NOMO-1 treated with DMSO at 0.1 percent for 48 hours (cell line): Measurements from ENCODE around the gene NUDT16L1.

ENCODE experiments used
- DNase-seq: peaks from one replicate; lab custom pipeline; 2025; ENCODE audit not compliant: unreplicated experiment; lab: John Stamatoyannopoulos, UW

NUDT16L1 gene

DNA sequence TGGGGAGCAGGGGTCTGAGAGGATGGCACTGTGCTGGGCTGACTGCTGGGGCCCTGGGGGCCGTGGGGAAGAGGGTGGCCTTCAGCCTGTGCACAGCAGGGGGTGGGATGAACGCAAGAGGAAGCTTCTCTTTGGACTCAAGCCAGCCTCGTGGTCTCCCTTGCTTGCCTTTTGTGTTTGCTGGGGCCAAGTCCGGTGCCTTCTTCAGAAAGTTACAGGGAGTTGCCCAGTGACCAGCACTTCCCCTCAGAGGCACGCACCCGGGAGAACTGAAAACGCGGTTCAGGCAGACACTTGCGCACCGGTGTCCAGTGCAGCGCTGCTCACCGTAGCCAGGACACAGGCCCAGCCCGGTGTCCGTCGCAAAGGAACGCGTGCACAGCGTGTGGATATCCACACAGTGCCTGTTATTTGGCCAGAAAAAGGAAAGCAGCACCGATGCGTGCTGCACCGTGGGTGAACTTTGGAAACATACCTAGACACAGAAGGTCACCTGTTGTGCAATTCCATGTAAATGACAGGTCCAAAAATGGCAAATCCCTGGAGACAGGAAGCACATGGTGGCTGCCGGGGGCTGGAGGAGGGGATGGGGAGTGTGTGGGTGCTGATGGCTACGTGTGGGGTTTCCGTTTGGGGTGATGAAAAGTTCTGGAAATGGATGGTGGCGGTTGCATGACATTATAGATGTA, 29.4 kb upstream of the NUDT16L1 start:
- peak; percentile 89 for DNase-seq

DNA sequence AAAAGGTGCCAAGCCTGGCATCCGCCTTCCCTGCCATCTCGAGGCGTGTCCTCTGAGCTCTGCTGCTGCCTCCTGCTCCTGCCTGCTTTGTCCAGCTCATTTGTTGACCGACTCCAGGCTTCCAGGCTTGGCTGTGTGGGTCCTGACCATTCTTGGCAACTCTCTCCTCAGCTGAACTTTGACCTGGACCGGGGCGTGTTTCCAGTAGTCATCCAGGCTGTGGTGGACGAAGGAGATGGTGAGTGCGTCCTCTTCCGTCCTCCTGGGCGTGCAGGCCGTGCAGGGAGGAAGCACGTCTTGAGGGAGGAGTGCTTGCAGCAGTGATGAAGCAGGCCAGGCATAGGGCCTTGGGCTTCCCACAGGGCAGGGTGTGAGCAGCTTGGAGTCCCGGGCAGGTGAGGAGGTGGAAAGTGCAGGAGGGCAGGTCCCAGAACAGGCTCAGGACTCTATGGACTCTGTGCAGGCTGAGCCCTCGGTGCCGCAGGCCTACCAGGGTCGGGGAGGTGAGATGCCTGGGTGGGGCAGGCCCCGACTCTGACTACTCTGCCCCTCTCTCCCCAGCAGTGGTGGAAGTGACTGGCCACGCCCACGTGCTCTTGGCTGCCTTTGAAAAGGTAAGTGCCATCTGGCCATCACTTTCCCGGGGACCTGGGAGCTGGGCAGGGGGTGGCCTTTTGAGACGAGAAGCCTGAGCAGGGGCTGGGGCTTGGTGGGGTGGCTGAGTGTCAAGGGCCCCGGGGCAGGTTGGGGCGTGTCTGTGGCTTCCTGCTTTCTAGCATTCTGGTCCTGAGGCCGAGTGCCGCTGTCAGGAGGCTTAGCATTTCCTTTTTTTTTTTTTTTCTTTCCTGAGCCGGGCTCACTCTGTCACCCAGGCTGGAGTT, 28.6 kb upstream of the NUDT16L1 start:
- peak; percentile 74 for DNase-seq

DNA sequence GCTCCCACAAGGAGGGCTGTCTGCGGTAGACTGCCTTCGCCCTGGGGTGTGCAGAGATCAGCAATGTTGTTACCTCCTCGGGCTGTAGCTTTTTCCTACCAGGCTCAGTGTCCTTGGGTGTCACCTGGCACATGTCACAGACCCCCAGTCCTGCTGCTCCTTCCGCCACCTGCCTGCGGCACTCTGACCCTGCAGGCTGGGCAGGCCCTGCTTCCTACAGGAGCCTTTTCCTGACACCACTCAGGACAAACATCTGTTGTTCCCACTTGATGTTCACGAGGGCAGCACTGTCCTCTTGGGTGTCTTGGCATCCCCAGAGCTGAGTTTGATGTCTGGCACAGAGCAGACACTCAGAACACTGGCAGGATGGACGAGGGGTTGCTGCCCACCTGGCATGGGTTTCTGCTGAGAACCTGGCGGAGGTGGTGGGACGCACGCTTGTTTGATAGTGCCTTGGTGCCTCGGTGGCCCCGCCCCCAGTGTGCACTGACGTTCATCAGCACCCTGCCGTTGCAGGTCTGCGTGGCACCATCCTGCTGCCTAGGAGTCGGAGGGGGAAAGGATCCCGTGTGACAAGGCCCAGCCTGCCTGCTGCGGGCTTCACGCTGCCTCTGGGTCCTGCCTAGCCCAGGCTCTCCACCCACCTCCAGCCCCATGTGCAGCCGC, 26.7 kb upstream of the NUDT16L1 start:
- no peak for DNase-seq

DNA sequence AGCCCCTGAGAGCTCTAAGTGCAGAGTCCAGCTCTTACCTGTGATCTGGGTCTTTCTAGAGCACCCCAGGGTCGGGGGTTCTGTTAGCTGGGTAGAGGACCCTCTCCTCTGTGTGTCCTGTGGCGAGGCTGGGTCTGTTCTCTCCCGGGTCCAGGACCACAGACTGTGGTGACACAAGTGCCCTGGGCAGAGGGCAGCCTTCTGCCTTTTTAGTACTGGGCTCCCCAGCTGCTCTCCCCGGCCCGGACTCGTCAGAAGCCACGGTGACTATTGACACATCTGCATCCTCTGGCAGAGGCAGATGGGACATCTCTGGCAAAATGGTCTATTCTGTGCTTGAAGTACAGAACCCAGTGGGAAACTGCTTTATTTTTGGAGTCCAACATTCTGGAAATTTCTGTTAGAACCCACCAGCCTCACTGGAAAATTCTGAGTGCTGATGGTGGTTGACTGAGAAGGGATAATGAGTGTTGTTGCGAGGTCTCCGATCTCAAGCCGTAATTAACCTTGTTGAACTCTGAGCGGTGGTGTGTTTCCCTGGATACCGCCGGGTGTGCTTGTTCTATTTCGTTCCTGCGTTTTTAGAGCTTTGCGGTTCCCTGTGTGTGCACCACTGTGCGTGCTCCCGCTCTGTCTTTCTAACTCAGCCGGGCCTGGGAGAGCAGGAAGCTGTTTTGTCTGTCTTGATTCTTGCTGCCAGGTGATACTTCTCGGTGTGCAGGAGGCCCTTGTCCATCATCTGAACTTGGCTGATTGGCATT, 26.0 kb upstream of the NUDT16L1 start:
- no peak for DNase-seq

DNA sequence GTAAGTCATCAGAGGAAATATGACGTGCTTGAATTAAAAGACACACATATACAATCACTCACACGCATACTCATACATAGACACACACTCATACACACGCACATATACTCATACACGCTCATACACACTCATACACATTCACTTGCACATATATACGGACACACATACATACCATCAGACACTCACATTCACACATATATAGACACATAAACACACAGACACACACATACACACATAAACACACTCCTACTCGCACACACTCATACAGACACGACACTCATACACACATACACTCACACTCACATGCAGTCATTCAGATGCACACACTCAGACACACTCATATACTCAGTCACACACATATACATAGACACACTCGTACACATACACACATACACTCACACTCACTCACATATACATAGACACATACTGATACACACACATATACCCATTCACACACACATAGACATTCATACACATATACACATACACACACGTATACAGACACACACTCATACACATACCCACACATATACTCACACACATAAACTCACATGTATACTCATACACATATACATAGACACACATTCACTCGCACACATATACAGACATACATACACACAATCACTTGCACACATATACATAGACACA, 24.9 kb upstream of the NUDT16L1 start:
- no peak for DNase-seq

DNA sequence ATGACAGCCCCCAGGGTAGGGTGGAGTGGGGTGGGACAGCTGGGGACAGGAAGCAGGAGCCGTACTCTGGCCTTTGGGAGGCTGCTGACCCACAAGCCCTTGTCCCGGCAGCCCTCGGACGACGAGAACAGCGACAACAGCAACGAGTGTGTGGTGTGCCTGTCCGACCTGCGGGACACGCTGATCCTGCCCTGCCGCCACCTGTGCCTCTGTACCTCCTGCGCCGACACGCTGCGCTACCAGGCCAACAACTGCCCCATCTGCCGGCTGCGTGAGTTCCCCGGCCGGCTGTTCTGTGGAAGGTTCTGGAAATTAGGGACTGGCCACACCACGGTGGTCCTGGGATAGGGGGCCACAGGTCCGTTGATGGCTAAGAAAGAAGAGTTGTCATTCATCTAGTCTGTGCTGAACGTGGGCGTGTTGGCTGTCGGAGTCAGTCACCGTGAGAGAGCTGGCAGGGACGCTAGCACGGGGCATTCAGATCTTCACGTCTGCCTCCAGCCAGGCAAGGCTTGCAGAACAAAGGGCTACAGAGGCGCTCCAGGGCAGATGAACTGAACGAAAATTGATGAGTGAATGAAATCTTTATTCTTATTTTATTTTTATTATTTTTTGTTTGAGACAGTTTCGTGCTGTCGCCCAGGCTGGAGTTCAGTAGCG, 19.8 kb upstream of the NUDT16L1 start:
- no peak for DNase-seq

DNA sequence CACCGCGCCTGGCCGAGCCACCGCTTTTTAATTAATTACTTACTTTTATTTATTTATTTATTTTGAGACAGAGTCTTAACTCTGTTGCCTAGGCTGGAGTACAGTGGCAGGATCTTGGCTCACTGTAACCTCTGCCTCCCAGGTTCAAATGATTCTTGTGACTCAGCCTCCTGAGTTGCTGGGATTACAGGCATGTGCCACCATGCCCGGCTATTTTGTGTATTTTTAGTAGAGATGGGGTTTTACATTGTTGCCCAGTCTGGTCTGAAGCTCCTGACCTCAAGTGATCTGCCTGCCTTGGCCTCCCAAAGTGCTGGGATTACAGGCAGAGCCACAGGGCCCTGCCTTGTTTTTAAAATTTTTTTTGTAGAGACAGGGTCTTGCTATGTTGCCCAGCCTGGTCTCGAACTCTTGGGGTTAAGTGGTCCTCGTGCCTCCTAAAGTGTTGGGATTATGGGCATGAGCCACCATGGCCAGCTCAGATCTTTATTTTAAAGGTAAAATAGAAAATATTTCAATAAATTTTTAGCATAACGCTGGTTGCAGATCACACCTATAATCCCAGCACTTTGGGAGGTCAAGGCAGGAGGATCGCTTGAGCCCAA, 18.3 kb upstream of the NUDT16L1 start:
- DNase-seq = no peak

DNA sequence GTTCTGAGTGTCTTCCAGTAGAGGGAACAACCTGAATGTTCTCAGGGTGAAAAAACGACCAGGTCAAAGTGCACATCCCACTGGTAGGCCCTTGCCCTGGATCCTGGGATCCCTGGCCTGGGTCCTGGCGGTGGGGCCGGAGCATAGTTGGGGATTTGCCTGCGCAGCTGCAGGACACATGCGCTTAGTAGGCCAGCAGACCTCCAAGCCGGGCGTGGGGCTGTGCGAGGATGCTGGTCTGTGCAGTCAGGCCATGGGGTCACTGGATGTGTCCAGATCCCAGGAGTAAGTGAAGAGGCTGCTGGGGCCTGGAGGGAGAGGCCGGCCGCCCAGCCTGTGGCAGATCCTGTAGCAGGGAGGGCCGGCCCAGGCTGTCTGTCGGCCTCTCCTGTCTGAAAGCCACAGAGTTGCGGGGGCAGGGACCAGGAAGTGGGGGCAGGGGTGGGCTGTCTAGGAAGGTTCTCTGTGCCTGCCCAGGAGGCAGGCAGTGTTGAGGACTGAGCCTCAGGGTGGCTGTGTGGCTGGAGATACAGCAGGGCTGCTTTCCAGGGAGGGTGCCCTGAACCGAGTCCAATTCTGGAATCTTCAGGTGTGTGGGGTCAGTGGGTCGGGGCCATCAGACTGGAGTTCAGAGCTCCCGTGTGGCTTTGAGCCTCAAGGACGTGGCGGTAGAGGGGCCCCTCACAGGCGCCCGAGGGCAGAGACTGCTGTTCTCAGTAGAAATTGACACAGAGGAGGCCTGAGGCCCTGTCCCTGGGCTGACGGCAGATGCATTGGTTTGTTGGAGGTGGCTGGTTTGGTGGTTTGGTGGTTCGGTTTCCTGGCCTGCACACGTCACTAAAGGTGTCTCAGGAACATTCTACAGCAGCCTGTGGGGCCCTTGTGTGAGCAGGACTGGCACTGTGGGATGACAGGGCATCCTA, 17.2 kb upstream of the NUDT16L1 start:
- no peak for DNase-seq

DNA sequence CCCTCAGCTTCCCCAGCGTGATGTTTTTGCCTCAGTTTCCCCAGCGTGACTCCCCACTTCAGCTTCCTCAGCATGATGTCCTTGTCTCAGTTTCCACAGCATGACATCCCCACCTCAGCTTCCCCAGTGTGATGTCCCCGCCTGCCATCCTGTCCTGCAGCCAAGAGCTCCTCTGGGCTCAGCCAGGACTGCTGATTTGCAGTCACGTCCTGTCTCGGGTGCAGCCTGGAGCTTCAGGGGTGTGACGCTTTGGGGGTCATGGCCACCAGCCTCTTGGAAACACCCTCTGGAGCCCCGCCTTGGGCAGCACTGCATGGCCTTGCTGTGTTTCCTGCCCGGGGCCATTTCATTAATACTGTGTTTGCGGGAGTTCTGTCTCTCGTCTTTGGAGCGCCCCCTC, 16.5 kb upstream of the NUDT16L1 start:
- no peak for DNase-seq

DNA sequence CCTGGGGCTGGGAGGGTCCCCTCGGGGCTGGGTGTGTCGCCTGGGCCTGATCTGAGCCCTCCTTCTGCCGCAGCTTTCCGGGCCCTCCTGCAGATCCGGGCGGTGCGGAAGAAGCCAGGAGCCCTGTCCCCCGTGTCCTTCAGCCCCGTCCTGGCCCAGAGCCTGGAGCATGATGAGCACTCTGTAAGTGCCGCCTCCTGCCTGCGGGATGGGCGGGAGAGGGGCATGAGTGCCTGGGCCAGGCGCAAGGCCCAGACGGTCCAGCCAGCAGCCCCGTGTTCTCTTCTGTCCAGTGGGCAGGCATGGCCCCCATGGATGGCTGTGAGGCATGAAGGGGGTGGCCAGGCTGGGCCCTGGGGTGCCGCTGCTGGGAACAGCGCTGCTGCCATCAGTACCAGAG, 16.0 kb upstream of the NUDT16L1 start:
- no peak for DNase-seq

DNA sequence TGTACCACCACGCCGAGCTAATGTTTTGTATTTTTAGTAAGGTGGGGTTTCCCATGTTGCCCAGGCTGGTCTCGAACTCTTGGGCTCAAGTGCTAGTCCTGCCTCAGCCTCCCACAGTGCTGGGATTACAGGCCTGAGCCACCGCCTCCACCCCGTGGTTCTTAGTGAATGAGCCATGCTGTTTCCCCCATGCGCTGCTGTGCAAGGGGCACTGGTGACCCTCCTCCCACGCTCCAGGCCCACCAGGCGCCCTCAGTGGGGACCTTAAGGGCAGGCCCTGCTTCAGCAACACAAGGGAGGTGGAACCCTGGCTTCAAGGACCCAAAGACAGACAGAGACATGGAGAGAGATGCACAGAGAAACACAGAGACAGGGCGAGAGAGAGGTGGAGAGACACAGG, 15.4 kb upstream of the NUDT16L1 start:
- DNase-seq = no peak

DNA sequence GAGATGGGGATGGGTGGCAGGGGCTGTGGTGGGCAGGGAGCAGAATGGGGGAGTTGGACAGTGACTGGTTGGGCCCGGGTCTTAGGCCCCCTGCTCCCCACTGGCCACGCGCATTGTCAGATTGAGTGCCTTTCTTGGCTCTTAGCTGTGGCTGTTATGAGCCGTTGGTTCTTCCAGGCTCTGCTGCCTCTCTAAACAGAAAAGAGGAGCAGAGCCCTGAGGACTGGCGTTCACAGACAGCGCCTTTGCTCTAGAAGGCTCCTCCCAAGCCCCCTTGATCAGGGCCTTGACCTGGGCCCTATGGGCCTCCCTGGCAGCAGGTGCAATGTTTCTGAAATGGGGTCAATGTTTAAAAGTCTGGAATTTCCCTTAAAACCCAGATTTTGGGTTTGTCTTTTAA, 14.8 kb upstream of the NUDT16L1 start:
- DNase-seq = no peak

DNA sequence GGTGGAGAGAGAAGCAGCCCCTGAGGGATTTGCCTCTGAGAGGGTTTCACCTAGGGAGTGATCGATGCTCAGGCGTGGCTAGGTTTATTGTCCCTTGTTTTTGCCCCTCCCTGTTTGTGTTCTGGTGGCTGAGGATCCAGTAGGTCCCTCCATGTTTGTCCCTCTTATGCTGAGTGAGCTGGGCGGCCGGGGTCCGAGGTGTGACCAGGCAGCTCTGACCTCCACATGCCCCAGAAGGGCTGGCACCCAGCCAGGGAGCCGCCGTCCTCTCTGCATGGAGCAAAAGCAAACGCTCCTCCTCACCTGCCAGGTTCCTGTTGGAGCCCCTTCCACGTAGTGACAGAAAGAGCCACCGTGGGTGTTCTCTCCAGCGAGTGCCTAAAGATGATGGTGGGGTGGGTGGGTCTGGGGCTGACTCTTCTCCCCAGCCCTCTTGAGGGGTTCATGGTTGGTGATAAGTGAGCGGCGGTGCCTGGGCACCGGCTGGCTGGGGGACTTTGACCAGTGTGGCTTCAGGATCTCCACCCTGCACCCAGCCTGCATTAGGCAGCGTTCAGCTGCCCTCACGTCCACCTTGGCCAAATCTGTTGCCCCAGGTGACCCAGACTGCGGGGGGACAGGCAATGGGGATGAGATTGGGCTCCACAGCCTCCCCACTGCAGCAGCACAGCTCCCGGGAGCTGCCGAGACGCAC, 14.1 kb upstream of the NUDT16L1 start:
- no peak for DNase-seq

DNA sequence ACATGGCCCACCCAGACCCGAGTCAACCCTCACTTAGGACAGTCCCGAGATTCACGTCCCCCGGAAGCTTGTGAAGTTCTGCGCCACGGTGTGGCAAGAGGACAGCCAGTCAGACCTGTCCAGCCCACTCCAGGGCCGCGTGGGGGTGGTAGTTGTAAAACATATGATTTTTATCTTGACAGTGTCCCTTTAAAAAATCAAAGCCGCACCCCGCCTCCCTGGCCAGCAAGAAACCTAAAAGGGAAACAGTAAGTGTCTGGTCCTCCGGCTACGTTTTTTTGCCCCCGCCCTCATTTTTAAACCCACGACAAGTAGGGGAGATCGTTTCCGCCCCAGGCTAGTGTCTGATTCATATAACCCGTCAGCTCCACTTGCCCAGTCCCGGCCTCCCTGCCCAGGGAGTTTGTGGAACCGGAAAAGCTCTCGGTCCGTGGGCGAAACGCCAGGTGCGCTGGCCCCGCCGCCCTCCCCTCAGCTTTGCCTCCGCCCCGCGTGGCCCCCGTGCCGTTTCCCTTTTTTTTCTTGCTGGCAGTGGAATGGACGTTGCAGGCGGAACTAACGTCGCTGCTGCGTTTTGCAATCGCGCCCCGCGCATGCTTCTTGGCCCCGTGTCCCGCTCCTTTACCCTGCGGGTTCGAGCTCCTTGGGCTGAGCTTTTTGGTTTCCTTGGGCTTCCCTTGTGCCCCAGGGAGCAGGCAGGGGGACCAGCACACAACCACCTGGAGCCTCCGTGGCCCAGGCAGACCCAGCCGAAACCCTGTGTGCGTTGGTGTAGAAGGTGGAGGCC, 13.3 kb upstream of the NUDT16L1 start:
- DNase-seq = peak; percentile 98

DNA sequence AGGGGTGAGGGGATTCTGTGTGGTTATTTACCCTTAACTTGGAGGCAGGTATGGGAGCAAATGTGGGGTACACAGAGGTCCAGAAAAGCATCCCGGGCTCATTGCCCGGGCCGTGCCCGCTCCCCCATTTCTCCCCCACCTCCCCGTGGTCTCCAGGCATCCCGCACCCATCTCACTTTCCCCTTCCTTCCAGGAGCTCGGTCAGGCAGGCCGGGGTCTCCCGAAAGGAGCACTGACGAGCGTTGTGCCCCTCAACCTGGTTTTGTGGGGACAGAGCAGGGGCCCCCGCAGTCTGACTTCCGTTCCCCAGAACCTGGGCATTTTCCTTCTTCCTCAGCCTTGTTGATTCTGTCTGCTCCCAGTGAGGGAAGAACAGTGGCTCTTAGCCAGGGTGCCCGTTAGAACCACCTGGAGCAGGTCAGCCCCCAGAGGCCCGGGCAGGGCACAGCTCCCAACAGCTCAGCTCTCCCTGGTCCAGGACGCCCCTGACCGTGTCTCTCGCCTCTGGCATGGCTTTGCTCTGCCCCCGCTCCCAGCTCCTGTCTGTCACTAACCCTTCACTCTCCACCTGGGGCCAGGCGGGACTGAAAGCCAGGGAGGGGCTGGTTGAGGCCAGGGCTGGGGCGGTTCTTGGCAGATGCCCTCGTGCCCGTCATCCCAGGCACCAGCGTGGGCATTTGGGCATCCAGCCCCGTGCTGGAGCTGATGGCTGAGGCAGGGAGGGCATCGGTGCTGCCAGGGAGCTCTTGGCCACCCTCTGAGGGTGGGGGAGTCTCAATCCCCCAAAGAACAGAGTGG, 12.5 kb upstream of the NUDT16L1 start:
- no peak for DNase-seq

DNA sequence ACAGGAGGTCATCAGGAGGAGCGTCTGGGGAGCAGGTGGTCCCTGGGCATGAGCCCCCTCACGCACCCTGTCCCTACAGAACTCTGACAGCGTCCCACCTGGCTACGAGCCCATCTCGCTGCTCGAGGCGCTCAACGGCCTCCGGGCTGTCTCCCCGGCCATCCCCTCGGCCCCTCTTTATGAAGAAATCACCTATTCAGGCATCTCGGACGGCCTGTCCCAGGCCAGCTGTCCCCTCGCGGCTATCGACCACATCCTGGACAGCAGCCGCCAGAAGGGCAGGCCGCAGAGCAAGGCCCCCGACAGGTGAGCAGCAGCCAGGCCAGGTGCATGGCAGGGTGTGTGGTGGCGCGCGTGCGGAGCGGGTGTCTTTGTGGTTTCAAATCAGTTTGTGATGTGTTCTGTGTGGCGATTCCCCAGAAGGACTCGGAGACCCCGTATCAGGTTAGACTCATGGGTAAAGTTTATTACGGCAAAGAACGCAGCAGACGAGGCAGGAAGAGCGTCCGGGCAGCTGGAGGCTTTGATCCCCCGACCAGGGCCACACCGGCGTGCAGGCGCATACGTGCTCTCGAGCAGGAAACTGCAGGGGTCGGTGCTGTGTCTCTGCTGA, 11.8 kb upstream of the NUDT16L1 start:
- DNase-seq = no peak
